Sigmoid colon (tissue), 3 donors: ENCODE results near the gene PCDHA10.
"Not testable (repeated sequence)": the region's sequence is repeated elsewhere in the genome, so short reads cannot be mapped to it uniquely, and the experiment has no call there.

Source experiments
- CTCF ChIP-seq, 4 experiments: fragments of 450-650 bp in 3 of 4; fragments of 200-600 bp in 1 of 4; IDR thresholded peaks; one replicate each; pipeline ENCODE4 v1.5.1; 2016 to 2019; ENCODE audit warnings: antibody characterized with exemption in 4 of 4, mild to moderate bottlenecking in 3 of 4, moderate library complexity in 2 of 4
- POLR2A ChIP-seq, 2 donors: fragments of 450-650 bp; IDR thresholded peaks; one replicate each; pipeline ENCODE4 v1.6.1; 2016; ENCODE audit warnings: antibody characterized with exemption in 2 of 2, mild to moderate bottlenecking in 2 of 2, moderate library complexity in 2 of 2

GRCh38 chr5:140849831-140850634, 5.7 kb upstream of the PCDHA10 start:
- TF ChIP-seq POLR2A, CTCF (IDR thresholded peaks at IDR 0.05): not testable (repeated sequence)
